ENCODE results near the gene CLSTN2. TPM values are rescaled to one million over a fixed set of nuclear protein-coding genes. Genes with fewer than 3 reads are reported as not detected.

Gene CLSTN2
- total and polyA plus RNA-seq, 2 of the 13 experiments (the other 11 are each of a cell fraction or from before 2014, with no cell fraction given) = not detected

GRCh38 chr3:139953131-139953910 is 18.3 kb downstream of the CLSTN2 start:
- FAIRE-seq (no peak), ATAC-seq (no peak), DNase-seq (ENCODE audit: low spot score) (no peak)
- WGBS (ENCODE audit: low lambda C conversion rate) = 0% methylated on average over 2 of the region's 2 CpGs
- no TSS peak for BruUV-seq (replicated peaks)
- H3K4me3 ChIP-seq (replicated peaks in 1 of 3; ENCODE audit: insufficient read depth in 1 of 3, low read depth in 2 of 3, low read length in 3 of 3) = no peak overlapping the region
- H2AFZ ChIP-seq (ENCODE audit: low read length) = no peak overlapping the region
- H3K9ac ChIP-seq (ENCODE audit: insufficient read depth, low read depth, low read length) = no peak overlapping the region
- H3K27ac ChIP-seq (ENCODE audit: extremely low read length, insufficient read depth, low read length) = no peak overlapping the region
- ChIA-PET POLR2A (no interaction called here), CTCF (ENCODE audit: low intra/inter-chr PET ratio, low total read pairs) (no interaction called here)
- intact Hi-C loops (cut with micrococcal nuclease; ENCODE audit: unreplicated experiment) (no loop called here), in situ Hi-C loops (cut with HindIII; ENCODE audit: extremely low pct_ligation_motif_present, low pct_unique_long_range_greater_than_20kb) (no loop called here)
- no peaks in the 10 kb centered on the region for H3K36me3 ChIP-seq (replicated peaks in 1 of 2; ENCODE audit: control insufficient read depth in 1 of 2, insufficient read depth in 2 of 2, low read length in 2 of 2)
- H3K79me2 ChIP-seq (ENCODE audit: insufficient read depth, low read length) = no peaks in the 10 kb centered on the region
- no peaks in the 10 kb centered on the region for H3K9me3 ChIP-seq (ENCODE audit: low read length)
- H4K20me1 ChIP-seq (ENCODE audit: insufficient read depth, low read length) = no peaks in the 10 kb centered on the region
- TF ChIP-seq JUN (CRISPR knock-in tag; IDR thresholded peaks at IDR 0.05) = no peak
- no peak for TF ChIP-seq ZNF644 (CRISPR knock-in tag; IDR thresholded peaks at IDR 0.05; ENCODE audit: low read depth)
- TF ChIP-seq ESRRA (CRISPR knock-in tag; IDR thresholded peaks at IDR 0.05; ENCODE audit: low read depth) = no peak
- TF ChIP-seq AHDC1 (CRISPR knock-in tag; IDR thresholded peaks at IDR 0.05; ENCODE audit: borderline replicate concordance) = no peak
- TF ChIP-seq PLSCR1 (CRISPR knock-in tag; IDR thresholded peaks at IDR 0.05; ENCODE audit: borderline replicate concordance) = no peak
- TF ChIP-seq WIZ (CRISPR knock-in tag; IDR thresholded peaks at IDR 0.05) = no peak
- TF ChIP-seq ZNF563 (CRISPR knock-in tag; IDR thresholded peaks at IDR 0.05) = no peak
- TF ChIP-seq SIX4 (CRISPR knock-in tag; IDR thresholded peaks at IDR 0.05) = no peak
- TF ChIP-seq ZMAT5 (CRISPR knock-in tag; IDR thresholded peaks at IDR 0.05; ENCODE audit: borderline replicate concordance, low read depth) = no peak
- no peak for TF ChIP-seq ZNF556 (CRISPR knock-in tag; IDR thresholded peaks at IDR 0.05; ENCODE audit: borderline replicate concordance)
- TF ChIP-seq ZFP36L2 (CRISPR knock-in tag; IDR thresholded peaks at IDR 0.05) = no peak
- no peak for TF ChIP-seq HOXD1 (CRISPR knock-in tag; IDR thresholded peaks at IDR 0.05)
- no peak for TF ChIP-seq REL (CRISPR knock-in tag; conservative IDR thresholded peaks at IDR 0.05)
- TF ChIP-seq GATA4 (IDR thresholded peaks at IDR 0.05; ENCODE audit: borderline replicate concordance, low read depth) = no peak
- TF ChIP-seq PLRG1 (conservative IDR thresholded peaks at IDR 0.05) = no peak
- no peak for TF ChIP-seq ZBTB1 (CRISPR knock-in tag; IDR thresholded peaks at IDR 0.05; ENCODE audit: borderline replicate concordance)
- H3K4me1 ChIP-seq (ENCODE audit: insufficient read depth, low read length) = no peaks in the 10 kb centered on the region
- no peak overlapping the region for H3K4me2 ChIP-seq (ENCODE audit: low read depth, low read length)
- peaks cover 0 to 2% of the 10 kb centered on the region in 2 experiments; a peak in 1 of 5 replicates for H3K27me3 ChIP-seq (ENCODE audit: control insufficient read depth in 1 of 2, insufficient read depth in 2 of 2, low read length in 2 of 2)
